DND-41 (cell line): Measurements from ENCODE around the gene NPAS2.

ENCODE experiments used
- ATAC-seq: fragments of 200-7000 bp; cut with Tn5 transposase; 3 replicates; pipeline ENCODE4 v1.9.1; 2021; ENCODE audit warnings: low read depth; ENCODE audit not compliant: insufficient read depth
- DNase-seq: peaks from one replicate; pipeline ENCODE4 v3.0.0-alpha.2; 2020
- H2AFZ ChIP-seq: 2 replicates; pipeline ENCODE4 v1.6.0; 2012; ENCODE audit warnings: low read depth, low read length
- H3K27ac ChIP-seq: 2 replicates; pipeline ENCODE4 v1.5.1; 2012; ENCODE audit warnings: low read length, inconsistent platforms
- H3K27me3 ChIP-seq: fragments of 200-600 bp; sonication (generic); 2 replicates; pipeline ENCODE4 v1.6.0; 2012; ENCODE audit warnings: low read length, mild to moderate bottlenecking, inconsistent platforms; ENCODE audit not compliant: insufficient read depth, poor library complexity
- H3K36me3 ChIP-seq: 2 replicates; pipeline ENCODE4 v1.5.1; 2012; ENCODE audit warnings: low read length, inconsistent platforms; ENCODE audit not compliant: insufficient read depth
- H3K4me1 ChIP-seq: 2 replicates; pipeline ENCODE4 v1.5.1; 2012; ENCODE audit warnings: mild to moderate bottlenecking, low read length; ENCODE audit not compliant: insufficient read depth
- H3K4me2 ChIP-seq: 2 replicates; pipeline ENCODE4 v1.6.0; 2012; ENCODE audit warnings: mild to moderate bottlenecking, moderate library complexity, low read length, inconsistent platforms; ENCODE audit not compliant: insufficient read depth
- H3K4me3 ChIP-seq, 2 experiments: fragments of 200-600 bp in 1 of 2; shearing (Covaris generic) in 1 of 2; 2 replicates each; pipeline ENCODE4 v1.5.1; 2012 to 2016; ENCODE audit warnings: inconsistent platforms in 2 of 2, low read length in 2 of 2, mild to moderate bottlenecking in 2 of 2, low read depth in 1 of 2, moderate library complexity in 1 of 2
- H3K79me2 ChIP-seq: 2 replicates; pipeline ENCODE4 v1.6.0; 2012; ENCODE audit warnings: low read length, inconsistent platforms; ENCODE audit not compliant: insufficient read depth
- H3K9ac ChIP-seq: 2 replicates; pipeline ENCODE4 v1.6.0; 2012; ENCODE audit warnings: low read depth, mild to moderate bottlenecking, inconsistent platforms, low read length, moderate library complexity
- H3K9me3 ChIP-seq: 2 replicates; pipeline ENCODE4 v1.5.1; 2012; ENCODE audit warnings: low read length, moderate library complexity, mild to moderate bottlenecking, inconsistent platforms; ENCODE audit not compliant: insufficient read depth, severe bottlenecking
- H4K20me1 ChIP-seq: 2 replicates; pipeline ENCODE4 v1.6.0; 2012; ENCODE audit warnings: low read length; ENCODE audit not compliant: insufficient read depth
- CTCF ChIP-seq: IDR thresholded peaks from 2 replicates; pipeline ENCODE4 v1.5.1; 2012; ENCODE audit warnings: borderline replicate concordance, low read length, moderate library complexity, mild to moderate bottlenecking; ENCODE audit not compliant: poor library complexity, severe bottlenecking; ENCODE audit errors: extremely low read depth
- EZH2 ChIP-seq: IDR thresholded peaks from 3 replicates; pipeline ENCODE4 v1.6.1; 2012; ENCODE audit warnings: borderline replicate concordance, low read depth, mild to moderate bottlenecking, moderate library complexity, low read length, inconsistent platforms; ENCODE audit not compliant: severe bottlenecking

Gene NPAS2

GRCh38 chr2:100868083-100868482, 48.1 kb downstream of the NPAS2 start:
- ATAC-seq (no peak), DNase-seq (no peak)
- no peak overlapping the region for H3K4me2 ChIP-seq
- H3K79me2 ChIP-seq = no peaks in the 10 kb centered on the region
- H3K9ac ChIP-seq = no peak overlapping the region
- H3K4me1 ChIP-seq = no peaks in the 10 kb centered on the region
- H4K20me1 ChIP-seq = no peaks in the 10 kb centered on the region
- no peaks in the 10 kb centered on the region for H3K27me3 ChIP-seq
- H2AFZ ChIP-seq = no peak overlapping the region
- no peak overlapping the region for H3K27ac ChIP-seq
- TF ChIP-seq CTCF = no peak
- no peak for TF ChIP-seq EZH2
- H3K9me3 ChIP-seq = peaks cover 8% of the 10 kb centered on the region
- no peak overlapping the region for H3K4me3 ChIP-seq
- H3K36me3 ChIP-seq = no peaks in the 10 kb centered on the region

GRCh38 chr2:100869120-100869519, 49.2 kb downstream of the NPAS2 start:
- Histone ChIP-seq H4K20me1 (no peaks in the 10 kb centered on the region), H3K36me3 (no peaks in the 10 kb centered on the region), H3K4me2 (no peak overlapping the region), H3K4me1 (no peaks in the 10 kb centered on the region), H3K9ac (no peak overlapping the region), H3K27ac (no peak overlapping the region), H3K27me3 (no peaks in the 10 kb centered on the region), H3K4me3 (no peak overlapping the region), H2AFZ (no peak overlapping the region), H3K9me3 (peaks cover 8% of the 10 kb centered on the region), H3K79me2 (no peaks in the 10 kb centered on the region)
- TF ChIP-seq CTCF (no peak), EZH2 (no peak)
- ATAC-seq = no peak
- no peak for DNase-seq

DNA sequence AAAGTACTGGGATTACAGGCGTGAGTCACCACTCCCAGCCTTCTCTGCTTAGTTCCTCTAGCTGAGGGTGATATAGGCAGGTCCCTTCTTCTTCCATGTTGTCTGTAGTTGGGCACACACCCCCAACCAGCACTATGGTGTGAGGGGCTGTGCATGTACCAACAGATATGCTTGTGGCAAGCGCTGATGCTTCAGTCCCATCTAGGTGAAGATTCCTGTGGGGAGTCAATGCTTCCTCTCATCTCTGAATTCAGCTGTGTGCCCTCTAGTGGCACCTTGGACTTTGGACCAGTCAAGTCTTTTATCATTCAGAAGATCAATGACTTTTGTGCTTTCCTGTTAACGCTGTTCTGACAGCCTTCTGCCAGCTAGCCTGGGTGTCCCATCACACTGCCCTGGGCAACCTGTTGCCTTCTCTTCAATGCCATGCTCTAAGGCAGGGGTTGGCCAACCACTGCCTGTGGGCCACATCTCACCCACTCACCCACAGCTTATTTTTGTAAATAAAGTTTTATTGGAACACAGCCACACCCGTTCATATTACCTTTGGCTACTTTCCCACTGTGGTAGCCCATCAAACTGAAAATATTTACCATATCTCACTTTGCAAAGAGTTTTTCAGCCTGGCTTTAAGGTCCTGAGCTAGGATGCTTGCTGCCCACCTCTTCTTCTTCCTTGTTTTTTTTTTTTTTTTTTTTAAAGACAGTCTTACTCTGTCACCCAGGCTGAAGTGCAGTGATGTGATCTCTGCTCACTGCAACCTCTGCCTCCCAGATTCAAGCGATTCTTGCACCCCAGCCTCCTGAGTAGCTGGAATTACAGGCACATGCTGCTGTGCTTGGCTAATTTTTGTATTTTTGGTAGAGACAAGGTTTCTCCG, 51.0 kb downstream of the NPAS2 start:
- no peaks in the 10 kb centered on the region for H3K27me3 ChIP-seq
- no peak overlapping the region for H3K9ac ChIP-seq
- H3K4me3 ChIP-seq = no peak overlapping the region
- peaks cover 8% of the 10 kb centered on the region for H3K9me3 ChIP-seq
- H2AFZ ChIP-seq = no peak overlapping the region
- H3K4me2 ChIP-seq = no peak overlapping the region
- peaks cover 10% of the 10 kb centered on the region for H3K4me1 ChIP-seq
- no peaks in the 10 kb centered on the region for H4K20me1 ChIP-seq
- TF ChIP-seq CTCF (peak; percentile 43), EZH2 (no peak)
- DNase-seq (no peak), ATAC-seq (no peak)
- H3K79me2 ChIP-seq = no peaks in the 10 kb centered on the region
- no peaks in the 10 kb centered on the region for H3K36me3 ChIP-seq
- H3K27ac ChIP-seq = no peak overlapping the region
